CD4-positive, CD25-positive, alpha-beta regulatory T cell (primary cell): ENCODE measurements around the gene HYOU1. TPM values are rescaled to one million over a fixed set of nuclear protein-coding genes. Genes with fewer than 3 reads are reported as not detected.
"Not testable (repeated sequence)": the region's sequence is repeated elsewhere in the genome, so short reads cannot be mapped to it uniquely, and the experiment has no call there.

Source experiments
- ATAC-seq, 2 donors: fragments of 150-1000 bp; cut with Tn5 transposase; one replicate each; pipeline ENCODE4 v1.10.0; 2021; ENCODE audit warnings: low read depth in 2 of 2, moderate number of reproducible peaks in 2 of 2, moderate library complexity in 1 of 2
- DNase-seq, 3 donors: peaks; one replicate each; pipeline versions ENCODE4 v3.0.0 to v3.0.0-alpha.2; 2012 to 2022; ENCODE audit warnings: mixed read lengths in 1 of 3
- H3K27ac ChIP-seq: one replicate; pipeline ENCODE4 v1.7.0; 2013; ENCODE audit warnings: mild to moderate bottlenecking, low read length; ENCODE audit not compliant: insufficient read depth, poor library complexity, severe bottlenecking
- H3K27me3 ChIP-seq: one replicate; pipeline ENCODE4 v1.7.0; 2013; ENCODE audit warnings: low read length; ENCODE audit not compliant: control insufficient read depth, insufficient read depth
- H3K36me3 ChIP-seq: one replicate; pipeline ENCODE4 v1.7.0; 2013; ENCODE audit warnings: mild to moderate bottlenecking, low read length, moderate library complexity; ENCODE audit not compliant: control insufficient read depth, insufficient read depth
- H3K4me1 ChIP-seq: 2 replicates; pipeline ENCODE4 v1.7.0; 2013; ENCODE audit warnings: mild to moderate bottlenecking, low read length; ENCODE audit not compliant: insufficient read depth, control insufficient read depth, poor library complexity, severe bottlenecking
- H3K4me3 ChIP-seq: one replicate; pipeline ENCODE4 v1.7.0; 2013; ENCODE audit warnings: low read depth, mild to moderate bottlenecking, low read length, moderate library complexity
- H3K9me3 ChIP-seq, 2 experiments: 1 replicate in 1 of 2; 2 replicates in 1 of 2; pipeline ENCODE4 v1.7.0; 2013; ENCODE audit warnings: low read length in 2 of 2, mild to moderate bottlenecking in 1 of 2, moderate library complexity in 1 of 2; ENCODE audit not compliant: control insufficient read depth in 2 of 2
- H3K27ac Mint-ChIP-seq, 3 donors: one replicate each; pipeline ENCODE4 v1.8.0; 2020 to 2022; ENCODE audit warnings: mild to moderate bottlenecking in 3 of 3, mixed read lengths in 3 of 3, moderate library complexity in 2 of 3
- H3K27me3 Mint-ChIP-seq: one replicate; pipeline ENCODE4 v1.8.0; 2022; ENCODE audit warnings: mild to moderate bottlenecking, mixed read lengths
- H3K36me3 Mint-ChIP-seq: one replicate; pipeline ENCODE4 v1.8.0; 2020; ENCODE audit warnings: mixed read lengths
- H3K4me1 Mint-ChIP-seq, 4 donors: one replicate each; pipeline ENCODE4 v1.8.0; 2020 to 2022; ENCODE audit warnings: mixed read lengths in 4 of 4, mild to moderate bottlenecking in 1 of 4
- H3K4me3 Mint-ChIP-seq, 4 donors: one replicate each; pipeline ENCODE4 v1.8.0; 2020 to 2022; ENCODE audit warnings: mild to moderate bottlenecking in 4 of 4, mixed read lengths in 4 of 4, moderate library complexity in 3 of 4
- H3K9me3 Mint-ChIP-seq, 7 donors: one replicate each; pipeline ENCODE4 v1.8.0; 2020 to 2022; ENCODE audit warnings: mixed read lengths in 7 of 7, mild to moderate bottlenecking in 3 of 7, moderate library complexity in 2 of 7
- polyA plus RNA-seq, 4 donors: library from polyadenylated mRNA; unstranded; fragments of 300-500 nt; fragmentation: Illumina TruSeq; gene quantifications; one replicate each; pipeline ENCODE4 v1.2.3, GENCODE V29; 2021
- total RNA-seq: library from RNA; stranded (reverse); gene quantifications from one replicate; pipeline ENCODE4 v1.2.3, GENCODE V29; 2022

HYOU1 gene, protein sequence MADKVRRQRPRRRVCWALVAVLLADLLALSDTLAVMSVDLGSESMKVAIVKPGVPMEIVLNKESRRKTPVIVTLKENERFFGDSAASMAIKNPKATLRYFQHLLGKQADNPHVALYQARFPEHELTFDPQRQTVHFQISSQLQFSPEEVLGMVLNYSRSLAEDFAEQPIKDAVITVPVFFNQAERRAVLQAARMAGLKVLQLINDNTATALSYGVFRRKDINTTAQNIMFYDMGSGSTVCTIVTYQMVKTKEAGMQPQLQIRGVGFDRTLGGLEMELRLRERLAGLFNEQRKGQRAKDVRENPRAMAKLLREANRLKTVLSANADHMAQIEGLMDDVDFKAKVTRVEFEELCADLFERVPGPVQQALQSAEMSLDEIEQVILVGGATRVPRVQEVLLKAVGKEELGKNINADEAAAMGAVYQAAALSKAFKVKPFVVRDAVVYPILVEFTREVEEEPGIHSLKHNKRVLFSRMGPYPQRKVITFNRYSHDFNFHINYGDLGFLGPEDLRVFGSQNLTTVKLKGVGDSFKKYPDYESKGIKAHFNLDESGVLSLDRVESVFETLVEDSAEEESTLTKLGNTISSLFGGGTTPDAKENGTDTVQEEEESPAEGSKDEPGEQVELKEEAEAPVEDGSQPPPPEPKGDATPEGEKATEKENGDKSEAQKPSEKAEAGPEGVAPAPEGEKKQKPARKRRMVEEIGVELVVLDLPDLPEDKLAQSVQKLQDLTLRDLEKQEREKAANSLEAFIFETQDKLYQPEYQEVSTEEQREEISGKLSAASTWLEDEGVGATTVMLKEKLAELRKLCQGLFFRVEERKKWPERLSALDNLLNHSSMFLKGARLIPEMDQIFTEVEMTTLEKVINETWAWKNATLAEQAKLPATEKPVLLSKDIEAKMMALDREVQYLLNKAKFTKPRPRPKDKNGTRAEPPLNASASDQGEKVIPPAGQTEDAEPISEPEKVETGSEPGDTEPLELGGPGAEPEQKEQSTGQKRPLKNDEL
- total RNA-seq = 108 TPM
- 10 to 100 TPM; 13.4 to 15.0 (median 14.6) TPM for polyA plus RNA-seq

- Histone ChIP-seq H3K9me3 (no peaks in the 10 kb centered on the region), H3K4me3 (peak within 1 kb of the TSS; percentile 89), H3K27me3 (no peaks in the 10 kb centered on the region), H3K4me1 (peaks cover 19% of the 10 kb centered on the region), H3K27ac (peak within 1 kb of the TSS; percentile 92), H3K36me3 (peaks cover 30% of the 10 kb centered on the region)
- Mint-ChIP-seq H3K27me3 (no peaks in the 10 kb centered on the region), H3K4me1 (peaks cover 6 to 46% (median 22%) of the 10 kb centered on the region in 4 donors), H3K4me3 (peak within 1 kb of the TSS; percentile 96 to 99 (median 98)), H3K27ac (peak within 1 kb of the TSS; percentile 97 to 98 (median 97)), H3K9me3 (no peaks in the 10 kb centered on the region), H3K36me3 (peaks cover 24% of the 10 kb centered on the region)
- DNase-seq = peak; percentile 98
- peak; percentile 95 for ATAC-seq
These were observed at the start of gene HYOU1 for GRCh38 chr11:119057000-119057769. HYOU1 (minus strand) TSS chr11:119057205; CDS start chr11:119056160, 1,045 bp downstream.

DNA sequence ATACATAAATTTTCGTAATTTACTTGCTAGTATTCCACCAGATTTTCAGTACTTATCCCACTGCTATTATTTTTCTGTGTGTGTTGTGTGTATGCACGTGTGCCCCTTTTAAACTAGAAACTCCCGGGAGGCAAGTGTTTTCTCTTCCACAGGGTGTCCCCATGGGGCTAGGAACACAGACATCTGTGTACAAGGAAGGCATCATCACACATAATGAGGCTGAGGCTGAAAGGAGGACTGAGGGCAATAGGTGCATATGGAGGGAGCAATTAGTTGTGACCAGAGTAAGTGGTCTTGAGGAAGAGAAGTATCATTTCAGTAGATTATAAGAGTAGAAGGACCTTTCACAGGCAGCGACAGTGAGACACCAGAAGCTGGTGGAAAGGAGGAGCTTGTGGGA, 46.8 kb upstream of the HYOU1 start:
- Histone ChIP-seq H3K4me1 (peaks cover 45% of the 10 kb centered on the region), H3K27ac (no peak overlapping the region), H3K27me3 (no peaks in the 10 kb centered on the region), H3K4me3 (no peak overlapping the region), H3K9me3 (no peaks in the 10 kb centered on the region), H3K36me3 (no peaks in the 10 kb centered on the region)
- DNase-seq (no peak), ATAC-seq (no peak)
- no peaks in the 10 kb centered on the region for H3K27me3 Mint-ChIP-seq
- peak overlapping the region; percentile 59 to 99 (median 83) for H3K4me3 Mint-ChIP-seq
- H3K4me1 Mint-ChIP-seq = peaks cover 12 to 63% (median 39%) of the 10 kb centered on the region in 4 donors
- H3K9me3 Mint-ChIP-seq = no peaks in the 10 kb centered on the region
- peak overlapping the region; percentile 66 to 98 (median 79) for H3K27ac Mint-ChIP-seq
- peaks cover 10% of the 10 kb centered on the region for H3K36me3 Mint-ChIP-seq

DNA sequence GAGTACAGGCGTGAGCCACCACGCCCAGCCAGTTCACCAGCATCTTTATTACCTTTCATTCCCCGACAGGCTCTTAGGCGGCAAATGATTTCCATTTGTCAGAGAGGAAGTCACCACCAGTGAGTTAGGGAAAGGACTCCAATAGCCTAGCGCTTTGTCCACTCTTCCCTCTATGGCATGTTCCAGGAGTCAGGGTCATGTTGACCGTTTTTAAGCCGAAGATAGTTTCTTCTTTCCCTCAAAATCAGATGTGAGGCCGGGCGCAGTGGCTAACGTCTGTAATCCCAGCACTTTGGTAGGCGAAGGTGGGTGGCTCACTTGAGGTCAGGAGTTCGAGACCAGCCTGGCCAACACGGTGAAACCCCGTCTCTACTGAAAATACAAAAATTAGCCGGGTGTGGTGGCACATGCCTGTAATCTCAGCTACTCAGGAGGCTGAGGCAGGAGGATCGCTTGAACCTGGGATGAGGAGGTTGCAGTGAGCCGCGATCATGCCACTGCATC, 46.2 kb upstream of the HYOU1 start:
- not testable (repeated sequence) for ATAC-seq, H3K9me3 Mint-ChIP-seq, H3K9me3 ChIP-seq, H3K36me3 ChIP-seq, DNase-seq, H3K27ac ChIP-seq, H3K27me3 Mint-ChIP-seq, H3K27me3 ChIP-seq
- peaks cover 12 to 63% (median 35%) of the 10 kb centered on the region in 4 donors for H3K4me1 Mint-ChIP-seq
- peaks cover 15% of the 10 kb centered on the region for H3K36me3 Mint-ChIP-seq
- peak overlapping the region; percentile 96 for H3K4me3 ChIP-seq
- peak overlapping the region; percentile 96 to 99 (median 98) for H3K4me3 Mint-ChIP-seq
- H3K27ac Mint-ChIP-seq = peak overlapping the region; percentile 48 to 98 (median 87)
- H3K4me1 ChIP-seq = peaks cover 40% of the 10 kb centered on the region

- ATAC-seq (peak; percentile 90 to 91), DNase-seq (peak; percentile 76 to 95 (median 90))
- Mint-ChIP-seq H3K4me1 (peaks cover 12 to 64% (median 33%) of the 10 kb centered on the region in 4 donors), H3K9me3 (no peaks in the 10 kb centered on the region), H3K27me3 (no peaks in the 10 kb centered on the region), H3K27ac (peak within 1 kb of the TSS; percentile 98 to 99 (median 99)), H3K36me3 (peaks cover 23% of the 10 kb centered on the region), H3K4me3 (peak within 1 kb of the TSS; percentile 87 to 98 (median 96))
- peak within 1 kb of the TSS; percentile 94 for H3K27ac ChIP-seq
- peaks cover 34% of the 10 kb centered on the region for H3K4me1 ChIP-seq
- peak within 1 kb of the TSS; percentile 96 for H3K4me3 ChIP-seq
- H3K27me3 ChIP-seq = no peaks in the 10 kb centered on the region
- H3K9me3 ChIP-seq = no peaks in the 10 kb centered on the region
- H3K36me3 ChIP-seq = peaks cover 11% of the 10 kb centered on the region
These were observed 44.9 kb upstream of the HYOU1 start, which contains the start of gene DPAGT1 for GRCh38 chr11:119101759-119102423. DPAGT1 (minus strand) TSS chr11:119101853; CDS start chr11:119101655, 198 bp downstream.

GRCh38 chr11:119100994-119101758, 44.2 kb upstream of the HYOU1 start:
- peaks cover 16% of the 10 kb centered on the region for H3K36me3 ChIP-seq
- Mint-ChIP-seq H3K27me3 (no peaks in the 10 kb centered on the region), H3K36me3 (peaks cover 27% of the 10 kb centered on the region), H3K4me1 (peaks cover 12 to 61% (median 32%) of the 10 kb centered on the region in 4 donors), H3K9me3 (no peaks in the 10 kb centered on the region), H3K4me3 (peak overlapping the region; percentile 87 to 98 (median 96)), H3K27ac (peak overlapping the region; percentile 98 to 99 (median 99))
- H3K27ac ChIP-seq = peak overlapping the region; percentile 94
- H3K27me3 ChIP-seq = no peaks in the 10 kb centered on the region
- DNase-seq (no peak), ATAC-seq (peak; percentile 0 to 2)
- H3K9me3 ChIP-seq = no peaks in the 10 kb centered on the region
- peaks cover 27% of the 10 kb centered on the region for H3K4me1 ChIP-seq
- peak overlapping the region; percentile 96 for H3K4me3 ChIP-seq

DNA sequence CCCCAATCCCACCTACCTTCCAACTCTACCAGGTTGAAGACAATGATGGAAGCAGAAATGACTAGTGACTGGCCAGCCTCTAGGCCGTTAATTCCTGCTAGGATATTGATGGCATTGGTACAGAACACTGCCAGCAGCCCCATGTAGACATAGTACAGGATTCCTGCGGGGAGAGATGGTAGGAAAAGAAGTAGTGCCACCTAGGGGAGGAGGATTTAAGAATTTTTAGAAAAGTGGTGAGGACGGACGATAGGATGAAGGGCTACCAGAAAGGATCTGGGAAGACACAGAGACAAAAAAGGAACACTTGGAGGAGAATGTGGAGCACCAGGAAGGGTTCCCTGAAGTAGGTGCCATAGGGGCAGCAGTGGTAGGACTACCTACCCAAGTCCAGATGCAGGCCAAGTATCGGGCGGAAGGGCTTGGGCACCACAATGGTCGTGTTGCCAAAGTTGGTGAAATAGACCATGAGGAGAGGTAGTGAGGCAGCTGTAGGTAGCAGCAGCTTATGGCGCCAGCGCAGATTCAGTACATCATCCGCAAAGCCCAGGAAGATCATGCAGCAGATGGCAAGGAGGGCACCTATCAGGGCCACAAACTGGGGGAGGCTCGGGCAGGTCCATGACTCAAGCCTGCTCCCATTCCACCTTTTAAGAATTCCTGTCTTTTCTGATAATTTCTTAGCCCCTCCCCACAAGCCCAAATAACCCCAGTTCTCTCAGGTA, 43.4 kb upstream of the HYOU1 start:
- Mint-ChIP-seq H3K9me3 (no peaks in the 10 kb centered on the region), H3K36me3 (peaks cover 27% of the 10 kb centered on the region), H3K4me1 (peaks cover 15 to 63% (median 32%) of the 10 kb centered on the region in 4 donors), H3K27me3 (no peaks in the 10 kb centered on the region), H3K27ac (peak overlapping the region; percentile 81 to 98 (median 85)), H3K4me3 (peak overlapping the region; percentile 87 to 98 (median 96))
- H3K36me3 ChIP-seq = peaks cover 16% of the 10 kb centered on the region
- ATAC-seq = no peak
- peaks cover 31% of the 10 kb centered on the region for H3K4me1 ChIP-seq
- peak overlapping the region; percentile 96 for H3K4me3 ChIP-seq
- H3K27me3 ChIP-seq = no peaks in the 10 kb centered on the region
- DNase-seq = no peak
- H3K27ac ChIP-seq = no peak overlapping the region
- H3K9me3 ChIP-seq = no peaks in the 10 kb centered on the region
